Measurements from ENCODE around the gene GCC2. TPM values are rescaled to one million over a fixed set of nuclear protein-coding genes. Genes with fewer than 3 reads are reported as not detected.
"Not testable (repeated sequence)": the region's sequence is repeated elsewhere in the genome, so short reads cannot be mapped to it uniquely, and the experiment has no call there.

The GCC2 gene
- total and polyA plus RNA-seq, 2 donors: 15.3 to 110 TPM

GRCh38 chr2:108512431-108512830 is 63.4 kb downstream of the GCC2 start:
- not testable (repeated sequence) for H3K4me3 ChIP-seq (ENCODE audit: low read depth, low read length); H3K36me3 ChIP-seq (ENCODE audit: insufficient read depth); H3K27ac ChIP-seq (ENCODE audit: low read depth); H3K4me1 ChIP-seq (ENCODE audit: insufficient read depth); DNase-seq (ENCODE audit: extremely low spot score)
- WGBS: 69% methylated on average over 3 of the region's 3 CpGs

- not testable (repeated sequence) for H3K36me3 ChIP-seq (ENCODE audit: insufficient read depth); H3K4me1 ChIP-seq (ENCODE audit: insufficient read depth)
- WGBS: 53% methylated on average over 2 of the region's 2 CpGs
Observed at GRCh38 chr2:108514478-108514877, 65.5 kb downstream of the GCC2 start.

GRCh38 chr2:108524688-108525087 is 75.7 kb downstream of the GCC2 start:
- not testable (repeated sequence) for H3K27ac ChIP-seq (ENCODE audit: low read depth); H3K4me3 ChIP-seq (ENCODE audit: low read depth, low read length); DNase-seq (ENCODE audit: extremely low spot score); H3K36me3 ChIP-seq (ENCODE audit: insufficient read depth); H3K4me1 ChIP-seq (ENCODE audit: insufficient read depth)
- WGBS: over 99% methylated on average over 5 of the region's 6 CpGs

More at GRCh38 chr2:108514478-108514877, 65.5 kb downstream of the GCC2 start:
- DNase-seq (ENCODE audit: extremely low spot score); H3K27ac ChIP-seq (ENCODE audit: low read depth); H3K4me3 ChIP-seq (ENCODE audit: low read depth, low read length): not testable (repeated sequence)

GRCh38 chr2:108525258-108525657 is 76.3 kb downstream of the GCC2 start:
- H3K4me3 ChIP-seq (ENCODE audit: low read depth, low read length); H3K36me3 ChIP-seq (ENCODE audit: insufficient read depth); H3K4me1 ChIP-seq (ENCODE audit: insufficient read depth); DNase-seq (ENCODE audit: extremely low spot score); H3K27ac ChIP-seq (ENCODE audit: low read depth): not testable (repeated sequence)

GRCh38 chr2:108531674-108532055 is 82.7 kb downstream of the GCC2 start:
- H3K36me3 ChIP-seq (ENCODE audit: insufficient read depth): no peaks in the 10 kb centered on the region
- H3K27ac ChIP-seq (ENCODE audit: low read depth): no peak overlapping the region
- no peak for DNase-seq (ENCODE audit: extremely low spot score)
- H3K4me3 ChIP-seq (ENCODE audit: low read depth, low read length): no peak overlapping the region
- 91% methylated on average over 5 of the region's 5 CpGs for WGBS
- H3K4me1 ChIP-seq (ENCODE audit: insufficient read depth): no peaks in the 10 kb centered on the region

- under 1% methylated on average over 78 of the region's 87 CpGs for WGBS
- Histone ChIP-seq H3K4me3 (ENCODE audit: low read depth, low read length) (peak within 1 kb of the TSS; percentile 93), H3K36me3 (ENCODE audit: insufficient read depth) (no peaks in the 10 kb centered on the region), H3K27ac (ENCODE audit: low read depth) (peak within 1 kb of the TSS; percentile 93), H3K4me1 (ENCODE audit: insufficient read depth) (no peaks in the 10 kb centered on the region)
- peak; percentile 58 for DNase-seq (ENCODE audit: extremely low spot score)
Observed at GRCh38 chr2:108533832-108534583, 85.0 kb downstream of the GCC2 start, which contains the start of gene LIMS1. TSS of gene LIMS1 (plus strand) at chr2:108534470. CDS start at chr2:108534563, 93 bp downstream.

- DNase-seq (ENCODE audit: extremely low spot score): peak; percentile 33
- Histone ChIP-seq H3K4me3 (ENCODE audit: low read depth, low read length) (peak overlapping the region; percentile 93), H3K27ac (ENCODE audit: low read depth) (peak overlapping the region; percentile 68), H3K36me3 (ENCODE audit: insufficient read depth) (no peaks in the 10 kb centered on the region), H3K4me1 (ENCODE audit: insufficient read depth) (no peaks in the 10 kb centered on the region)
- WGBS: under 1% methylated on average over 57 of the region's 57 CpGs
Observed at GRCh38 chr2:108534584-108535356, 85.8 kb downstream of the GCC2 start.

GRCh38 chr2:108535357-108535631 is 86.3 kb downstream of the GCC2 start:
- WGBS: 15% methylated on average over 9 of the region's 9 CpGs
- no peak overlapping the region for H3K27ac ChIP-seq (ENCODE audit: low read depth)

GRCh38 chr2:108536133-108536780 is 87.3 kb downstream of the GCC2 start:
- DNase-seq (ENCODE audit: extremely low spot score): no peak
- no peaks in the 10 kb centered on the region for H3K36me3 ChIP-seq (ENCODE audit: insufficient read depth)
- H3K4me1 ChIP-seq (ENCODE audit: insufficient read depth): no peaks in the 10 kb centered on the region
- no peak overlapping the region for H3K4me3 ChIP-seq (ENCODE audit: low read depth, low read length)
- H3K27ac ChIP-seq (ENCODE audit: low read depth): no peak overlapping the region
- 85% methylated on average over 7 of the region's 7 CpGs for WGBS

More at GRCh38 chr2:108535357-108535631, 86.3 kb downstream of the GCC2 start:
- H3K36me3 ChIP-seq (ENCODE audit: insufficient read depth): no peaks in the 10 kb centered on the region
- DNase-seq (ENCODE audit: extremely low spot score): no peak
- peak overlapping the region; percentile 93 for H3K4me3 ChIP-seq (ENCODE audit: low read depth, low read length)
- H3K4me1 ChIP-seq (ENCODE audit: insufficient read depth): no peaks in the 10 kb centered on the region

- no peaks in the 10 kb centered on the region for H3K4me1 ChIP-seq (ENCODE audit: insufficient read depth)
- H3K4me3 ChIP-seq (ENCODE audit: low read depth, low read length): no peak overlapping the region
- no peak overlapping the region for H3K27ac ChIP-seq (ENCODE audit: low read depth)
- H3K36me3 ChIP-seq (ENCODE audit: insufficient read depth): no peaks in the 10 kb centered on the region
- 89% methylated on average over 5 of the region's 5 CpGs for WGBS
- DNase-seq (ENCODE audit: extremely low spot score): no peak
Observed at GRCh38 chr2:108536911-108537310, 87.9 kb downstream of the GCC2 start.

GRCh38 chr2:108538000-108538625 is 89.1 kb downstream of the GCC2 start:
- no peak for DNase-seq (ENCODE audit: extremely low spot score)
- Histone ChIP-seq H3K36me3 (ENCODE audit: insufficient read depth) (no peaks in the 10 kb centered on the region), H3K27ac (ENCODE audit: low read depth) (no peak overlapping the region), H3K4me1 (ENCODE audit: insufficient read depth) (no peaks in the 10 kb centered on the region), H3K4me3 (ENCODE audit: low read depth, low read length) (no peak overlapping the region)
- 60% methylated on average over 5 of the region's 5 CpGs for whole genome bisulfite sequencing

GRCh38 chr2:108541451-108541850 is 92.4 kb downstream of the GCC2 start:
- H3K27ac ChIP-seq (ENCODE audit: low read depth): peak overlapping the region; percentile 59
- WGBS: 73% methylated on average over 4 of the region's 4 CpGs
- no peak overlapping the region for H3K4me3 ChIP-seq (ENCODE audit: low read depth, low read length)
- H3K36me3 ChIP-seq (ENCODE audit: insufficient read depth): no peaks in the 10 kb centered on the region
- DNase-seq (ENCODE audit: extremely low spot score): no peak
- no peaks in the 10 kb centered on the region for H3K4me1 ChIP-seq (ENCODE audit: insufficient read depth)

GRCh38 chr2:108542071-108542470 is 93.1 kb downstream of the GCC2 start:
- Histone ChIP-seq H3K27ac (ENCODE audit: low read depth) (no peak overlapping the region), H3K36me3 (ENCODE audit: insufficient read depth) (no peaks in the 10 kb centered on the region), H3K4me1 (ENCODE audit: insufficient read depth) (no peaks in the 10 kb centered on the region), H3K4me3 (ENCODE audit: low read depth, low read length) (no peak overlapping the region)
- no peak for DNase-seq (ENCODE audit: extremely low spot score)
- WGBS: 31% methylated on average over 4 of the region's 4 CpGs

Measured in urinary bladder (tissue), 4 donors.